Measurements from ENCODE around the gene B3GALT4. TPM values are rescaled to one million over a fixed set of nuclear protein-coding genes. Genes with fewer than 3 reads are reported as not detected.

B3GALT4 gene
- total and polyA plus RNA-seq, 2 of the 13 experiments (the other 11 are each of a cell fraction or from before 2014, with no cell fraction given) = 0.04 to 0.27 TPM

- no peak for TF ChIP-seq FUBP1 (CRISPR knock-in tag; IDR thresholded peaks at IDR 0.05; ENCODE audit: borderline replicate concordance)
- no peak for TF ChIP-seq ZFP62 (CRISPR knock-in tag; IDR thresholded peaks at IDR 0.05)
- peak; percentile 56; the same call in 1 of the 2 replicates for TF ChIP-seq MAX (IDR thresholded peaks at IDR 0.05)
- TF ChIP-seq CERS6 (CRISPR knock-in tag; IDR thresholded peaks at IDR 0.05) = no peak
- peak; percentile 59; the same call in 1 of the 2 replicates for TF ChIP-seq MYC (CRISPR knock-in tag; IDR thresholded peaks at IDR 0.05; ENCODE audit: borderline replicate concordance)
- TF ChIP-seq MTA3 (CRISPR knock-in tag; IDR thresholded peaks at IDR 0.05) = no peak
- no peak; the same call in none of the 2 replicates for TF ChIP-seq ZNF292 (CRISPR knock-in tag; IDR thresholded peaks at IDR 0.05; ENCODE audit: borderline replicate concordance, low read depth)
- TF ChIP-seq ARID2 (CRISPR knock-in tag; IDR thresholded peaks at IDR 0.05; ENCODE audit: borderline replicate concordance) = no peak
- TF ChIP-seq GMEB1 (CRISPR knock-in tag; IDR thresholded peaks at IDR 0.05; ENCODE audit: borderline replicate concordance) = peak; percentile 40; the same call in 1 of the 2 replicates
- TF ChIP-seq GATA4 (IDR thresholded peaks at IDR 0.05; ENCODE audit: borderline replicate concordance, low read depth) = no peak
- TF ChIP-seq HIVEP1 (CRISPR knock-in tag; IDR thresholded peaks at IDR 0.05) = peak; percentile 69; the same call in 1 of the 2 replicates
- TF ChIP-seq NFAT5 (CRISPR knock-in tag; IDR thresholded peaks at IDR 0.05) = no peak
- no peak for TF ChIP-seq ZNF280B (CRISPR knock-in tag; IDR thresholded peaks at IDR 0.05; ENCODE audit: borderline replicate concordance)
- no peak for TF ChIP-seq NR1H2 (CRISPR knock-in tag; IDR thresholded peaks at IDR 0.05; ENCODE audit: borderline replicate concordance, low read depth)
- TF ChIP-seq GATAD2A (CRISPR knock-in tag; IDR thresholded peaks at IDR 0.05) = peak; percentile 67; the same call in 1 of the 2 replicates
- TF ChIP-seq ZNF34 (CRISPR knock-in tag; IDR thresholded peaks at IDR 0.05; ENCODE audit: borderline replicate concordance) = 0 out of 2 replicates have a peak, but pooled peaks have one; percentile 11
Observed at GRCh38 chr6:33312361-33313104, 35.6 kb downstream of the B3GALT4 start (continued).
